ENCODE measurements around the gene MFAP4. TPM values are rescaled to one million over a fixed set of nuclear protein-coding genes. Genes with fewer than 3 reads are reported as not detected.

MFAP4 gene
- total RNA-seq, 1 donor from 2014 or later, result 0.93 TPM

- Histone ChIP-seq H3K79me2 (ENCODE audit: insufficient read depth, low read length) (no peaks in the 10 kb centered on the region), H2AFZ (ENCODE audit: low read depth, low read length) (no peak overlapping the region), H3K27ac (ENCODE audit: low read depth, low read length) (no peak overlapping the region), H3K27me3 (ENCODE audit: insufficient read depth, low read length) (no peaks in the 10 kb centered on the region), H3K4me1 (ENCODE audit: insufficient read depth, low read length) (peaks cover 13% of the 10 kb centered on the region), H3K4me3 (ENCODE audit: insufficient read depth, low read depth, low read length) (no peak overlapping the region), H3K4me2 (ENCODE audit: low read length) (no peak overlapping the region), H3K9me3 (ENCODE audit: insufficient read depth, low read depth, low read length) (no peaks in the 10 kb centered on the region), H3K9ac (ENCODE audit: low read length) (no peak overlapping the region), H3K36me3 (ENCODE audit: insufficient read depth, low read length) (no peaks in the 10 kb centered on the region), H4K20me1 (ENCODE audit: insufficient read depth, low read length) (no peaks in the 10 kb centered on the region)
- no peak for FAIRE-seq
- peaks cover 1% of the 10 kb centered on the region for H3K9me3 Mint-ChIP-seq (ENCODE audit: unreplicated experiment)
- H3K4me1 Mint-ChIP-seq (ENCODE audit: low read depth, unreplicated experiment), result peaks cover 11% of the 10 kb centered on the region
- DNase-seq (ENCODE audit: low read depth), result no peak
- no peak overlapping the region for H3K27ac Mint-ChIP-seq (ENCODE audit: unreplicated experiment)
- no peaks in the 10 kb centered on the region for H3K36me3 Mint-ChIP-seq (ENCODE audit: low read depth, unreplicated experiment)
- H3K27me3 Mint-ChIP-seq (ENCODE audit: low read depth, unreplicated experiment), result peaks cover 19% of the 10 kb centered on the region
- no peak for TF ChIP-seq EZH2 (IDR thresholded peaks at IDR 0.05; ENCODE audit: insufficient read depth, low read length)
- no peak overlapping the region for H3K4me3 Mint-ChIP-seq (ENCODE audit: unreplicated experiment)
Measured at GRCh38 chr17:19415806-19416775, 29.1 kb upstream of the MFAP4 start.

GRCh38 chr17:19415311-19415710 lies 28.3 kb upstream of the MFAP4 start:
- no peaks in the 10 kb centered on the region for H3K36me3 ChIP-seq (ENCODE audit: insufficient read depth, low read length)
- H3K4me3 ChIP-seq (ENCODE audit: insufficient read depth, low read depth, low read length), result no peak overlapping the region
- Mint-ChIP-seq H3K36me3 (ENCODE audit: low read depth, unreplicated experiment) (no peaks in the 10 kb centered on the region), H3K9me3 (ENCODE audit: unreplicated experiment) (no peaks in the 10 kb centered on the region), H3K27ac (ENCODE audit: unreplicated experiment) (no peak overlapping the region), H3K4me3 (ENCODE audit: unreplicated experiment) (no peak overlapping the region), H3K4me1 (ENCODE audit: low read depth, unreplicated experiment) (peaks cover 11% of the 10 kb centered on the region), H3K27me3 (ENCODE audit: low read depth, unreplicated experiment) (peaks cover 21% of the 10 kb centered on the region)
- DNase-seq (ENCODE audit: low read depth) (no peak), FAIRE-seq (no peak)
- H2AFZ ChIP-seq (ENCODE audit: low read depth, low read length), result no peak overlapping the region
- H3K4me2 ChIP-seq (ENCODE audit: low read length), result no peak overlapping the region
- no peaks in the 10 kb centered on the region for H4K20me1 ChIP-seq (ENCODE audit: insufficient read depth, low read length)
- no peak overlapping the region for H3K27ac ChIP-seq (ENCODE audit: low read depth, low read length)
- H3K27me3 ChIP-seq (ENCODE audit: insufficient read depth, low read length), result no peaks in the 10 kb centered on the region
- TF ChIP-seq EZH2 (IDR thresholded peaks at IDR 0.05; ENCODE audit: insufficient read depth, low read length), result no peak
- no peaks in the 10 kb centered on the region for H3K9me3 ChIP-seq (ENCODE audit: insufficient read depth, low read depth, low read length)
- H3K79me2 ChIP-seq (ENCODE audit: insufficient read depth, low read length), result no peaks in the 10 kb centered on the region
- peaks cover 21% of the 10 kb centered on the region for H3K4me1 ChIP-seq (ENCODE audit: insufficient read depth, low read length)
- H3K9ac ChIP-seq (ENCODE audit: low read length), result no peak overlapping the region

DNA sequence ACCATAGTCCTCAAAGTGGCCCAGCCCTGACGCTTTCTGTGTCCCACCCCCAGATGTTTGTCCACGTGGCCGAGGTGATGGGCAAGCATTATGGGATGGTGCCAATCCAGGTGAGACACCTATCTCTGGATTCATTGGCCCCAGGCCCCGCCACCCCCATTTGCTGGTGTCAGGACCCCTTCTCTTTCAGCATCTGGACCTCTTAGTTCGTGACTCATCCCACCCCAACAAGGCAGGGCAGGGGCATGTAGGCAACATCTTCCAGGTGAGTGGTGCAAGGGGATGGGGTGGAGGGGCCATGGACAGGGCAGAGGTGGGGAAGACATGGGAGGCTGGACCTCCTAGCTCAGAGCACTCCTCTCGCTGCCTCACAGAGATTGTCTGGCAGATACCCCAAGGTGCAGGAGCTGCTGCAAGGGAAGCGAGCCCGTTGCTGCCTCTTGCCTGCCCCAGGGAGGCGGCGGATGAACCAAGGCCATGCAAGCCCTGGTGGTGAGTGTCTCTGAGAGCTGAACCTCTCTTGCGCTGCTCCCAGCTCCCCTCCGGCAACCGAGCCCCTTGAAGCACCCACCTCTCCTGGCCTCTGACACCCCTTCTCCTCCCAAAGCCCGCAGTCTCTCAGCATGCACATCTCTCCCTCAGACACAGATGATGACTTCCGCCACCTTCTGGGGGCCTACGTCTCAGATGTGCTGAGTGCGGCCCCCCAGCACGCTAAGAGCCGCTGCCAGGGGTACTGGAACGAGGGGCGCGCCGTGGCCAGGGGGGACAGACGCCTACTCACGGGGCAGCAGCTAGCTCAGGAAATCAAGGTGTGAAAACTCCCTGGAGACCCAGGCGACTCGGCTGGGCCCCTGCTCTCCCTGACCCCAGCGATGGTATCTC lies 27.6 kb upstream of the MFAP4 start:
- H3K9ac ChIP-seq (ENCODE audit: low read length), result no peak overlapping the region
- H3K4me1 Mint-ChIP-seq (ENCODE audit: low read depth, unreplicated experiment), result peaks cover 15% of the 10 kb centered on the region
- H3K27ac Mint-ChIP-seq (ENCODE audit: unreplicated experiment), result no peak overlapping the region
- H4K20me1 ChIP-seq (ENCODE audit: insufficient read depth, low read length), result no peaks in the 10 kb centered on the region
- peaks cover 25% of the 10 kb centered on the region for H3K27me3 Mint-ChIP-seq (ENCODE audit: low read depth, unreplicated experiment)
- H3K36me3 ChIP-seq (ENCODE audit: insufficient read depth, low read length), result no peaks in the 10 kb centered on the region
- no peak for TF ChIP-seq CTCF (IDR thresholded peaks at IDR 0.05; ENCODE audit: insufficient read depth, low read depth, low read length)
- TF ChIP-seq EZH2 (IDR thresholded peaks at IDR 0.05; ENCODE audit: insufficient read depth, low read length), result no peak
- H3K4me3 Mint-ChIP-seq (ENCODE audit: unreplicated experiment), result no peak overlapping the region
- DNase-seq (ENCODE audit: low read depth) (no peak), FAIRE-seq (no peak)
- H2AFZ ChIP-seq (ENCODE audit: low read depth, low read length), result no peak overlapping the region
- no peaks in the 10 kb centered on the region for H3K9me3 ChIP-seq (ENCODE audit: insufficient read depth, low read depth, low read length)
- no peaks in the 10 kb centered on the region for H3K27me3 ChIP-seq (ENCODE audit: insufficient read depth, low read length)
- no peak overlapping the region for H3K4me2 ChIP-seq (ENCODE audit: low read length)
- no peaks in the 10 kb centered on the region for H3K36me3 Mint-ChIP-seq (ENCODE audit: low read depth, unreplicated experiment)
- no peak overlapping the region for H3K4me3 ChIP-seq (ENCODE audit: insufficient read depth, low read depth, low read length)
- no peaks in the 10 kb centered on the region for H3K79me2 ChIP-seq (ENCODE audit: insufficient read depth, low read length)
- H3K9me3 Mint-ChIP-seq (ENCODE audit: unreplicated experiment), result no peaks in the 10 kb centered on the region
- no peak overlapping the region for H3K27ac ChIP-seq (ENCODE audit: low read depth, low read length)
- H3K4me1 ChIP-seq (ENCODE audit: insufficient read depth, low read length), result peaks cover 28% of the 10 kb centered on the region

Measured in astrocyte (in vitro differentiated cells and primary cell).